ENCODE results near the gene ZMYND8.
"Not testable (repeated sequence)": the region's sequence is repeated elsewhere in the genome, so short reads cannot be mapped to it uniquely, and the experiment has no call there.

The ZMYND8 gene

GRCh38 chr20:47245166-47245565, 111.3 kb downstream of the ZMYND8 start:
- not testable (repeated sequence) for DNase-seq (ENCODE audit: low spot score)

GRCh38 chr20:47244451-47244850, 112.0 kb downstream of the ZMYND8 start:
- DNase-seq (ENCODE audit: low spot score) = no peak

- no peak for DNase-seq (ENCODE audit: low spot score)
Observed at GRCh38 chr20:47243532-47244305, 112.8 kb downstream of the ZMYND8 start.

DNA sequence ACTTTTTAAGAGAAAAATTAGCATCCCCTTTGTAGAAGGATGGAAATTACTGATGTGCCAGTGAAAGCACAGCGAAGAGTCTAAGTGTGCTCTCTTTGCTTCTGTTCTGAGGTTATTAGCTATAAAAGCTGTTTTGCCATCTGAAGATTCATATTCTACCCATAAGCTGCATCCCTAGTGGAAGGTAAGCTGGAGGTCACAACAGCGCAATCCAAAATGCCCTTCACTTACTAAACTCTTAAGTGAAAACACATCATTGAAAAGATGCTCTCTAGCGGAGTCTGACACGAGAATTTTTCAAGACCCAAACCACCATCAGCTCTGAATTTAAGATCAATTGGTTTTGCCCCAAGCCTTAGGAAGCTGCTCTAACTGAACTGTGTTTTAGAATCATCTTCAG, 113.5 kb downstream of the ZMYND8 start:
- no peak for DNase-seq (ENCODE audit: low spot score)

- no peak for DNase-seq (ENCODE audit: low spot score)
Observed at GRCh38 chr20:47241345-47241781, 115.1 kb downstream of the ZMYND8 start.

DNA sequence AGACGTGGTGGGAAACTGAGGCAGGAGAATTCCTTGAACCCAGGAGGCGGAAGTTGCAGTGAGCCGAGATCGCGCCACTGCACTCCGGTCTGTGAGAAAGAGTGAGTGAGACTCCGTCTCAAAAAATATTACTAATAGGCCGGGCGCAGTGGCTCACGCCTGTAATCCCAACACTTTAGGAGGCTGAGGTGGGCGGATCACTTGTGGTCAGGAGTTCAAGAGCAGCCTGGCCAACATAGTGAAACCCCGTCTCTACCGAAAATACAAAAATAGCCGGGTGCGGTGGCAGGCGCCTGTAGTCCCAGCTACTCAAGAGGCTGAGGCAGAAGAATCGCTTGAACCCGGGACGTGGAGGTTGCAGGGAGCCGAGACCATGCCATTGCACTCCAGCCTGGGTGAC, 116.4 kb downstream of the ZMYND8 start:
- DNase-seq (ENCODE audit: low spot score) = not testable (repeated sequence)

- no peak for DNase-seq (ENCODE audit: low spot score)
Observed at GRCh38 chr20:47239719-47240067, 116.8 kb downstream of the ZMYND8 start.

DNA sequence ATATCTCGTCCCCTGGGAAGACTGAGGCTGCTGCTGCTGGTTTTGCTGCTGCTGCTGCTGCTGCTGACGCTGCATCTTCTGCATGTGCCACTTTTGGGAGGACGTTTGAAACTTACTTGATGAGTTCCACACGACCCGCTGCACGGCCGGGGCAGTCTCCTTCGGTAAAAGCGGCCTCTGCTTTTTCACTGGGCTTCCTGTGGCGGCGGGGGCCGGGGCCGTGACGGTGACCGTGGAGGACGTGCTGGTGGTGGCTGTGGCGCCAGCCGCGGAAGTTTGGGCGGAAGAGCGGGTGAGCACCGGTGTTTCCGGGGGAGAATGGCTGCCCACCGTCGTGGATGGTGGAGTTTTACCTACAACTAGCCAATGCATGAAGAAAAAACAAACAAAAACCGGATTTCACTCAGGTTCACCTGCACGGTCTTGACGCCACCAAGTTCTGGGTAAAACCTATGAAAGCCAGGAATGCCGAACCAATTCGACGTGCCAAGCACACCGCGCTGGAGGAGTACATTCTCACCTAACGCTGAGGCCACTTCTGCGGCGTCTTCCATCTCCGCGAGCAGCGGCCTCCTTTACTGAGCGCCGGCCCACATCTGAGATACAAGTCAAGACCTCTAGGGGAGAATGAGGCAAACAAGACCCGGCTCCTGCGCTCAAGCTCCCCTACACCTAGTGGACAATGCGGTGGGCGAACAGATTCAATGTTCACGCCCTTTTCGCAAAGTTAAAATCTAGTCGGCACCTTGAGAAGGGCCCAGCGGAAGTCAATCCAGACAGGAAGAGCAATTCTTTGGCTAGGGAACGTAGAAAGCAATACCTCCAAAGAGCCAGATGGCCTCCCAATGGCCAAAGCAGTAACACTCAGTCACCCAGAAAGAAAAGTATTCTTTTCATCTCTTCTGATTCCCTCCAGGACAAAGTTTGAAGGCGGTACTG, 117.5 kb downstream of the ZMYND8 start:
- DNase-seq (ENCODE audit: low spot score) = no peak

DNA sequence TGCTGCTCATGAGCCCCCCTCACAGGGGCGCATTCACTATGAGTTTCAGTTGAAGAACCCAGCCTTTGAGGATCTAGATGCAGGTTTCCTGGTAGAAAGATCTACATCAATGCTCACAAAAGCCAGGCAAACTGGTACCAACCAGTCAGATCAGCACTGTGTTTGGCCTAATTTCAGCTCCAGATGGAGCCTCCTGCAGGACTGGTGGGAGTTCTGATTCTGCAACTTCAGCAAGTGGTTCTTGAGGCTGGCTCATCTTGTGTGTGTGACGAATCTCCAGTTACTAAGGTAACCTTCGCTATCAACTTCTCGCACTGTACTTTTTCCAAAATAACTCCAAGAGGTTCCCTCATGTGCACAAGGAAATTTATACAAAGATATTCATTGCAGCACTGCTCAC, 118.8 kb downstream of the ZMYND8 start:
- DNase-seq (ENCODE audit: low spot score) = no peak

GRCh38 chr20:47236639-47236900, 119.9 kb downstream of the ZMYND8 start:
- DNase-seq (ENCODE audit: low spot score) = no peak

DNA sequence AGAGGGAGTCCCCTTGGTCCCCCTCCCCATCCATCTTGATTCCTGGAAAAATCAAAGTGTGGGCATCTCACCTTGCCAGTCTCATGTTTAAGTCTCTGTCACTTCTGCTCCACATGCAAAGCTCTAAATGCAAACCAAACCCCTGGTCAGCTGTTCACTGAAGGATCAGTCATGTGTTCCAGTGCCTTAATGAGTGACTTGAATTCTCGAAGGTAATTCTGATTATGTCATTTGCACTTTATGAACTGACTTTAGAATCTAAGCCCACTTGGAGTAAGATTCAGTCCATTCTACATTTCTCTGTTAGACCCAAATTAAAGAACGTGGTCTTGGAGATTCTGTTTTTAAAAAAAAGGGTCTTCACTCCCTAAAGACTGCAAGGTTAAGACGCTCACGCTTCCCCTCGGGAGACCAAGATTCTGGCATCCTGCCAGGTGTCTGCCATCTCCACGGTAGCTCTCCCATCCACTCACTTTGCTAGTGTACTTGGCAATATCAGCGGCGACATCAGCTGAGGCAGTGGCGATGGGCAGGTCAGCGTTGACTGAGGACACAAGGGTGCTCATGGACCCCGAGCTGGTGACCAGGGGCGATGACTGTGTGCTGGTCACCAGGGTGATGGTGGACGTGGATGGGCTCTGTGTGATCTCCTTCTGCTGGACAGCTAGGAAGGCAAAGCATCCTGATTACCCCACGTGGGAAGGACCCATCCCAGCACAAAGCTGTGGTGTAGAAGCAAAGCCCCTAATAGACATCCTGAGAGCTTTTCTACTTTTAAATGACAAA, 120.5 kb downstream of the ZMYND8 start:
- no peak for DNase-seq (ENCODE audit: low spot score)

DNA sequence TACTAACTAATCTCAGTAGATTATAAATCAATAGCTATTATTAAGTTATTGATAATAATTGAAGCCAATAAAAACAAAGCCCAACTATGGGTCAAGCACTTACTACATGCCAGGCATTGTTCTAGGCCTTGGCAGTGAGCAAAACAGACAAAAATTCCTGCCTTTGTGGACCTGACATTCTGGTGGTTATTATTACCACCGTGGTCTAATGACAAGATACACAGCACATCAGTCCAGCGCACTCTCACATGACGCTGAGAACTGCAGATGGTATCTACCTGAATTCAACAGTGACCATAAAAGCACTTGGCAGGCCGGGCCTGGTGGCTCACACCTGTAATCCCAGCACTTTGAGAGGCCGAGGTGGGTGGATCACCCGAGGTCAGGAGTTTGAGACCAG, 121.4 kb downstream of the ZMYND8 start:
- no peak for DNase-seq (ENCODE audit: low spot score)

GRCh38 chr20:47233333-47234188, 122.9 kb downstream of the ZMYND8 start:
- DNase-seq (ENCODE audit: low spot score) = no peak

DNA sequence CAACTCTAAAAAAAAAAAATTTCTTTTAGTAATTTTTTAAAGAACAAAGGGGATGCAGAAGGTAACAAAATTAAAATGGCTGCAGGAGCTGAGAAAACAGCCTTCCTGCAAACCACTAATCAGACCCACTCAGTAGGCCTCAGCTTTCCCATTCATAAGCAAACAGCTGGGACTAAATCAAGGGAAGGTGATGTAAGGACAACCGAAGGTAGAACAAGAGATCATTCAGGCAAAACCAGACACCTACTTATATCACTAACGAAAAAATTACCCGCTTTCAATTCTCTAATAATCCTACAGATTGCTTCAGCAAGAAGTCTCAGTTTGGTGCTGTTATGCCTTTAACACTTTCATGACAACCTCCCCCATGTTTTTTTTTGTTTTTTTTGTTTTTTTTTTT, 124.0 kb downstream of the ZMYND8 start:
- DNase-seq (ENCODE audit: low spot score) = no peak

- DNase-seq (ENCODE audit: low spot score) = no peak
Observed at GRCh38 chr20:47231382-47232039, 125.0 kb downstream of the ZMYND8 start.

- no peak for DNase-seq (ENCODE audit: low spot score)
Observed at GRCh38 chr20:47230811-47231256, 125.7 kb downstream of the ZMYND8 start.

GRCh38 chr20:47228654-47229053, 127.8 kb downstream of the ZMYND8 start:
- DNase-seq (ENCODE audit: low spot score) = no peak

- no peak for DNase-seq (ENCODE audit: low spot score)
Observed at GRCh38 chr20:47227576-47227975, 128.9 kb downstream of the ZMYND8 start.

DNA sequence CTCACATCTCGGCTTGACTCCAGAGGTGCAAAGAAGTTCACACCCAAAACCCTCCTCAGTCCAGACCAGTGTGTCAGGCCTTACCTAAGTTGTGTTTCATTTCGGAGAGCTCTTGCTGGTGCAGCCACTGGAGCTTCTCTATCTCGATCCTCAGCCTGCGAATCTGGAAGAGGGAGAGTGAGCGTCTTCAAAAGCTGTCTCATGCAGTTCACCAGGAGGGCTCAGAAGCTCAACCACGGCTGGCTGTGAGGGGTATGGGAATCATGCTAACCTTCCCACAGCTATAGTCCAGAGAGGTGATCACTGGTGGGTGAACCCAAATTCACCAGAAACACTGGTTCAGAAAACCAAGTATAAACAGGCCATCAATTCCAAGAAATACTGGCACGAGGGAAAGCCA, 129.4 kb downstream of the ZMYND8 start:
- no peak for DNase-seq (ENCODE audit: low spot score)

DNA sequence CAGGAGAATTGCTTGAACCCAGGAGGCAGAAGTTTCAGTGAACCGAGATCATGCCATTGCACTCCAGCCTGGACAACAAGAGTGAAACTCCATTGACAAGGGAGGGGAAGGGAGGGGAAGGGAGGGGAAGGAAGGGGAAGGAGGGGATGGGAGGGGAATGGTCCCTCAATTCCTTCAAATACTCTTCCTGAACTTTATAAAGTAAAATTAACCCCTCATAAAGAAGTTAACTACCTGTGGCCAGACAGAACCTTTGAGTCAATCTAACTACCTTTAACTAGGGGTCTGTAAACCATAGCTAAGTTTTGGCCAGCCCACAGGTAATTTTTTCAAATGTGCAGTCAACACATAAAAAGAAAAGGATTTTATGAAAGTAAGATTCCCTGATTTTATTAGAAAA, 131.0 kb downstream of the ZMYND8 start:
- DNase-seq (ENCODE audit: low spot score) = no peak

DNA sequence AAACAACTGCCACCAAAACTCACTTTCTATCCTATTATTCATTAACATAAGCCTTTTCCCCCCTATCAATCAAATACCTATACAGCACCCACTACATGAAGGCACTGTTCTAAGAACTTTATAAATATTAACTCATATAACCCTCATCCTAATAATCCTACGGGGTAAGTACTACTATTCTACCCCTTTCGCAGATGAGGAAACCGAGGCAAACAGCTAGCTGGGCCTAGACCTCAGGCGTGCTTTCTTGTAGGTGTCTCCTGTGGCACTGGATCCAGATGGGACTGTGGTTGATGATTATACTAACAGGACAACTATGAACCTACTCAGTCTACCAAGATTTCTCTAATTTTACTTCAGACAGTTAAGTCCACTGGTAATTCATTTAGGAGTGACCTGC, 131.6 kb downstream of the ZMYND8 start:
- DNase-seq (ENCODE audit: low spot score) = no peak

Measured in activated CD4-positive, alpha-beta T cell treated with anti-CD3 and anti-CD28 coated beads, Interleukin-2, Interleukin-4, amounts not matched to agents 100 ng/mL and 50 ng/mL, durations not matched to agents 16 hours and 8 hours (primary cell).